CD4-positive, alpha-beta memory T cell (primary cell): ENCODE measurements around the gene DMKN. TPM values are rescaled to one million over a fixed set of nuclear protein-coding genes. Genes with fewer than 3 reads are reported as not detected.

ENCODE experiments used
- CTCF ChIA-PET: fragments of 350-600 bp; sonication (Branson Sonifier 250); formaldehyde crosslinking; loops from one replicate; lab custom pipeline; 2021; ENCODE audit warnings: inconsistent platforms; ENCODE audit not compliant: partially characterized antibody; lab: Charles Lee
- POLR2A ChIA-PET: fragments of 350-600 bp; sonication (Branson Sonifier 250); formaldehyde crosslinking; loops from one replicate; lab custom pipeline; 2021; ENCODE audit not compliant: partially characterized antibody; lab: Charles Lee
- DNase-seq, 5 donors: peaks; one replicate each; pipeline versions ENCODE4 v3.0.0 to v3.0.0-alpha.2; 2020 to 2022; ENCODE audit warnings: mixed read lengths in 1 of 5
- H3K27ac ChIP-seq: one replicate; pipeline ENCODE4 v1.7.0; 2013; ENCODE audit warnings: low read depth, low read length
- H3K27me3 ChIP-seq: 2 replicates; pipeline ENCODE4 v1.7.0; 2013; ENCODE audit warnings: mild to moderate bottlenecking, low read length, moderate library complexity; ENCODE audit not compliant: insufficient read depth
- H3K36me3 ChIP-seq: 2 replicates; pipeline ENCODE4 v1.7.0; 2013; ENCODE audit warnings: mild to moderate bottlenecking, low read length, moderate library complexity; ENCODE audit not compliant: insufficient read depth
- H3K4me1 ChIP-seq: 2 replicates; pipeline ENCODE4 v1.7.0; 2013; ENCODE audit warnings: mild to moderate bottlenecking, low read length, moderate library complexity; ENCODE audit not compliant: insufficient read depth
- H3K4me3 ChIP-seq, 2 donors: one replicate each; pipeline ENCODE4 v1.7.0; 2013; ENCODE audit warnings: low read length in 2 of 2, mild to moderate bottlenecking in 1 of 2
- H3K9me3 ChIP-seq, 2 donors: one replicate each; pipeline ENCODE4 v1.7.0; 2013; ENCODE audit warnings: low read length in 2 of 2, control low read depth in 1 of 2; ENCODE audit not compliant: control insufficient read depth in 1 of 2
- H3K27ac Mint-ChIP-seq, 7 donors: one replicate each; pipeline ENCODE4 v1.8.0; 2020 to 2021; ENCODE audit warnings: mixed read lengths in 7 of 7, mild to moderate bottlenecking in 6 of 7, inconsistent platforms in 3 of 7, moderate library complexity in 3 of 7
- H3K27me3 Mint-ChIP-seq, 2 donors: one replicate each; pipeline ENCODE4 v1.8.0; 2020 to 2021; ENCODE audit warnings: mixed read lengths in 2 of 2
- H3K36me3 Mint-ChIP-seq, 2 donors: one replicate each; pipeline ENCODE4 v1.8.0; 2020 to 2021; ENCODE audit warnings: mixed read lengths in 2 of 2, inconsistent platforms in 1 of 2, mild to moderate bottlenecking in 1 of 2
- H3K4me1 Mint-ChIP-seq, 4 donors: one replicate each; pipeline ENCODE4 v1.8.0; 2020 to 2021; ENCODE audit warnings: mixed read lengths in 4 of 4, mild to moderate bottlenecking in 1 of 4
- H3K4me3 Mint-ChIP-seq, 8 donors: one replicate each; pipeline ENCODE4 v1.8.0; 2020 to 2021; ENCODE audit warnings: mixed read lengths in 8 of 8, mild to moderate bottlenecking in 7 of 8, moderate library complexity in 6 of 8, inconsistent platforms in 3 of 8
- H3K9me3 Mint-ChIP-seq, 8 donors: one replicate each; pipeline ENCODE4 v1.8.0; 2020 to 2021; ENCODE audit warnings: mixed read lengths in 8 of 8, mild to moderate bottlenecking in 5 of 8, inconsistent platforms in 3 of 8, moderate library complexity in 1 of 8
- intact Hi-C: fragments of 100-400 bp; cut with micrococcal nuclease; formaldehyde crosslinking; loops from one replicate; pipeline ENCODE4 v1.15.1; 2023
- polyA plus RNA-seq, 2 donors: library from polyadenylated mRNA; unstranded; fragments of 300-500 nt; fragmentation: Illumina TruSeq; gene quantifications; one replicate each; pipeline ENCODE4 v1.2.3, GENCODE V29; 2021
- total RNA-seq, 2 experiments: library from RNA; stranded (reverse); gene quantifications; one replicate each; pipeline ENCODE4 v1.2.3, GENCODE V29; 2021

DMKN gene
- total and polyA plus RNA-seq, 4 experiments from 2014 or later: 0.89 to 1.4 (median 0.97) TPM; not detected in 1

DNA sequence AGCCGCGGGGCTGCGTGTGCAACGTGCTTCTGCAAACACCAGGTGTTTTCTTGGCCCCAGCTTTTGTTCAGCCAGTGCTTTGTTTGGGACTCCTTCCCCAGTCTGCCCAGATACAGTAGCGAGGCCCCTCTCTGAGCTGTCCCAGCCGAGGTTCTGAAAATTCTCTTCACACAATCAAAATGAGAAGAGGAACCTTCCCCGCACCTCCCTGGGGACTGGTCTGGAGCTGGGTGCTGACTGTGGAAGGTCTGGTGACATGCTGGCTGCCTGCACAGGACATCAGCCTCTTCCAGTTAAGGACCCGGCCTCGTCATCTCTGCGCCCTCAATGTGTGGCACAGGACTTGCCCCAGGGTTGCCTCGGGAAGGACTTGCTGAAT is 45.8 kb upstream of the DMKN start:
- peaks cover 12% of the 10 kb centered on the region for H3K4me1 ChIP-seq
- H3K27me3 ChIP-seq: peaks cover 5% of the 10 kb centered on the region
- no peaks in the 10 kb centered on the region for H3K9me3 ChIP-seq
- H3K4me3 Mint-ChIP-seq: peak overlapping the region in 3 of 8 donors; percentile 31 to 47 (median 32)
- intact Hi-C loops: no loop called here
- H3K4me3 ChIP-seq: no peak overlapping the region
- no peak overlapping the region for H3K27ac ChIP-seq
- CTCF ChIA-PET: no interaction called here
- POLR2A ChIA-PET: no interaction called here
- H3K9me3 Mint-ChIP-seq: peaks cover 0 to 4% (median 0%) of the 10 kb centered on the region in 8 donors
- no peaks in the 10 kb centered on the region for H3K36me3 Mint-ChIP-seq
- peaks cover 7 to 19% (median 12%) of the 10 kb centered on the region in 4 donors for H3K4me1 Mint-ChIP-seq
- no peaks in the 10 kb centered on the region for H3K36me3 ChIP-seq
- H3K27me3 Mint-ChIP-seq: peaks cover 29 to 30% of the 10 kb centered on the region in 2 donors
- H3K27ac Mint-ChIP-seq: no peak overlapping the region
- no peak for DNase-seq

DNA sequence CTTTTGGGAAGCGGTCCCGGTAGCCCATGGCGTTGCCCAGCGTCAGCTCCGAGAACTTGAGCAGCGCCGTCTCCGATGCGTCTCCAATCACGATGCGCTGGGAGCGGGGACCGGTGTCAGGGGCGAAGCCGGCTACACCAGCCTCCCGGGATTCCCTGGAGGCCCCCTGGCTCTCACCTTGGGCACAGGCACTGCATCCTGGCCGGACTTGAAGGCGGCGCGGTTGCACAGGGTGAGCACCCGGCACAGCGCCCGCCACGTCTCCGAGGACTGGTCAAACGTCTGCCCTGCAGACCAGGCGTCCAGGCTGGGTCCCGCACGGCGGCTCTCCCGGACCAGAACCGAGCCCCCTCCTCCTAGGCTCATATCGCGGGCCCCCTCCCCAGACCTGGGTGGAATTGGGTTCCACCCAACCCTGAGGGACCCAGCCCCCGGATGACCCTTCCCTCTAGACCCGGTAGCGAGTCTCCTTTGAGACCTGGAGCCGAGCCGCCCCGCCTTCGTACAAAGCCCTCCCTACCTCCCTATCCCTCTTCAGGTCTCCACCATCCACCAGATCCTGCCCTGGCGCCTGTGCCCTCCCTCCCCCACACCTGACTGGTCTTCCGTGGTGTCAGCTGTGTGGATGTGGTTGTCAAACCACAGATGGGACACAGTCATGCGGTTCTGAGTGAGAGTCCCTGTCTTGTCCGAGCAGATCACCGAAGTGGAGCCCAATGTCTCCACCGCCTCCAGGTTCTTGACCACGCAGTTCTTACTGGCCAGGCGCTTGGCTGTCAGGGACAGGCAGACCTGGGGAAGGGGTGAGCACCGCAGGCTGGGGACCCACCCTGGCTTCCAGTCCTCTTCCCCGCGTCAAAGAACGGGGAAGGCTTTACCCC is 45.2 kb upstream of the DMKN start:
- H3K9me3 ChIP-seq: no peaks in the 10 kb centered on the region
- Mint-ChIP-seq H3K36me3 (no peaks in the 10 kb centered on the region), H3K9me3 (peaks cover 0 to 4% (median 0%) of the 10 kb centered on the region in 8 donors), H3K27ac (no peak overlapping the region), H3K4me3 (peak overlapping the region in 6 of 8 donors; percentile 17 to 61 (median 30)), H3K4me1 (peaks cover 7 to 19% (median 12%) of the 10 kb centered on the region in 4 donors), H3K27me3 (peaks cover 27% of the 10 kb centered on the region in 2 donors)
- intact Hi-C loops: no loop called here
- POLR2A ChIA-PET: interaction anchor here (1.0 kb wide), 1 partner anchor 86 kb away, joined by 3 read pairs; no protein-coding TSS in a partner anchor
- H3K4me1 ChIP-seq: peaks cover 12% of the 10 kb centered on the region
- CTCF ChIA-PET: interaction anchor here (2.4 kb wide), 1 partner anchor 10 kb away, joined by 9 read pairs; no protein-coding TSS in a partner anchor
- DNase-seq: no peak
- H3K27me3 ChIP-seq: peaks cover 5% of the 10 kb centered on the region
- peak overlapping the region; percentile 29 to 32 for H3K4me3 ChIP-seq
- no peaks in the 10 kb centered on the region for H3K36me3 ChIP-seq
- H3K27ac ChIP-seq: no peak overlapping the region

DNA sequence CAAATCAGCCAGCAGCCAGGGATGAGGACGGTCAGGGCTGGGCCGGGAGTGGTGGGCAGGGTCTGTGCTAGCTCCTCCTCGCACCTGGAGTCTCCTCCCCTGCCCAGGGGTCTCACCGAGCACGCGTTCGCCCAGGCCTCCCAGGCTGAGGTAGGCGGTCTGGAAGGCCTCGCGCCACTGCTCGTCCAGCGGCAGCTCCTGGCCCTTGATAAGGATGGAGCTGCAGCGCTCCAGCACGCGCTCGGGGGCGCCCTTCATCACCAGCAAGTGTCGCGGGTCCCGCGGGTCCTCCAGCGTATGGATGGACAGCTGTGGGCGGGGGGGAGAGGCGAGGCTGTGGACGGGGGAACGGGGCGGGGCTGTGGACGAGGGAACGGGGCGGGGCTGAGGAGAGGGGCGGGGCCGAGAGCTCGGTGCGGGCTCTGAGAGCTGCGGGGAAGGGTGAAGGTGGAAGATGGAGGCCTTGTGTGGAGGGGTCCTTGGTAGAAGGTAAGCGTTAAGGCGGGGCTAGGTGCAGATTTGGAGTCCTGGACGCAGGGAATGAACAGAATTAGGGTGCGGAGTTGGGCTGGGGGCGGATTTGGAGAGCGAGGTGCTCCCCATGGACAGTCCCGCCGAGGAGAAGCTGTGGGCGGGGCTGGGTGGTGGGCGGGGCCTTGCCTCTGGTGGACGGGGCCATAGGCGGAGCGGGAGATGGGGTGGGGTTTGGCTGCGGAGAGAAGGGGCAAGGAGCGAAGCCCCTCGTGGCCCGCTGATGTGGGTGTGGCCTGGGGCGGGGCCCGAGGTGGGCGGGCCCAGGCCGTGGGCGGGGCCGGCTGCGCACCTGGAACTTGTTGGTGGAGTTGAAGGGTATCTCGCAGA is 44.3 kb upstream of the DMKN start:
- Mint-ChIP-seq H3K36me3 (no peaks in the 10 kb centered on the region), H3K27ac (peak overlapping the region in 2 of 7 donors; percentile 51 to 68), H3K27me3 (peaks cover 23 to 26% of the 10 kb centered on the region in 2 donors), H3K4me3 (peak overlapping the region; percentile 76 to 88 (median 80)), H3K4me1 (peaks cover 7 to 19% (median 12%) of the 10 kb centered on the region in 4 donors), H3K9me3 (peaks cover 0 to 4% (median 0%) of the 10 kb centered on the region in 8 donors)
- intact Hi-C loops: no loop called here
- CTCF ChIA-PET: interaction anchor here (2.4 kb wide), 1 partner anchor 9 kb away, joined by 9 read pairs; no protein-coding TSS in a partner anchor
- Histone ChIP-seq H3K9me3 (no peaks in the 10 kb centered on the region), H3K4me1 (peaks cover 12% of the 10 kb centered on the region), H3K36me3 (no peaks in the 10 kb centered on the region), H3K27me3 (peaks cover 5% of the 10 kb centered on the region), H3K4me3 (peak overlapping the region; percentile 29 to 32), H3K27ac (no peak overlapping the region)
- POLR2A ChIA-PET: interaction anchor here (1.0 kb wide), 1 partner anchor 87 kb away, joined by 3 read pairs; no protein-coding TSS in a partner anchor
- peak; percentile 16 to 54 (median 28) for DNase-seq

DNA sequence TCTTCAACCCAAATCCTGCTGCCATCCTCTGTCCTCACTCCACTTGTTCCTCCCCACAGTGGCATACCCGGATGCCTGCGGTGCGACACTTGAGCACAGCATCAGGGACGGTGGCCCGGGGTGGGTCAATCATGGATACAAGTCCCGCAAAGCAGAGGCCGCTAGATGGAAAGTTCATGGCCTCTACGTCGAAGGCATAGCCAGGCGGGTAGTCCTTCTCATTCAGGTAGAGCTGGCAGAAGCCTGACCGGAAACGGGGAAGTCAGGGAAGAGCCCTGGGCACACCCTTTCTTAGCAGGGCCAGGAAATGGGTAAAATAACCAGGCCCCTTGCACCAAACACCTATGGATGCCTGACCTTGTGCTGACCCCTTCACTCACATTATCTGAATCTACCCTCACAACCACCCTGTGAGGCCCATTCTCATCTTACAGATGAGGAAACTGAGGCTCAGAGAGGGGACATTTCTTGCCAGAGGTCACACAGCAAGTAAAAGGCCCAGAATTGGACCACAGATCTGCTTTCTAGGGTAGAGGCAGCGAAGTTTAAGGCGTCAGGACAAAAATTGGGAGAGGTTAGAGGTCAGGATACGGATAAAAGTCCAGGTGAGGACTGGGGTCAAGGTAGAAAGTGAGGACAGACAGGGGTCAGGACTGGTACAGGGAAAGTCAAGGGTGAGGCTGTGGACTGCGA is 43.5 kb upstream of the DMKN start:
- Histone ChIP-seq H3K4me1 (peaks cover 12% of the 10 kb centered on the region), H3K9me3 (no peaks in the 10 kb centered on the region), H3K4me3 (no peak overlapping the region), H3K27ac (no peak overlapping the region), H3K36me3 (no peaks in the 10 kb centered on the region), H3K27me3 (peaks cover 5% of the 10 kb centered on the region)
- Mint-ChIP-seq H3K27ac (no peak overlapping the region), H3K36me3 (no peaks in the 10 kb centered on the region), H3K4me1 (peaks cover 7 to 19% (median 12%) of the 10 kb centered on the region in 4 donors), H3K27me3 (peaks cover 18 to 22% of the 10 kb centered on the region in 2 donors), H3K9me3 (peaks cover 0 to 2% (median 0%) of the 10 kb centered on the region in 8 donors), H3K4me3 (peak overlapping the region; percentile 49 to 82 (median 71))
- DNase-seq: no peak
- ChIA-PET POLR2A (interaction anchor here (1.0 kb wide), 1 partner anchor 88 kb away, joined by 3 read pairs; no protein-coding TSS in a partner anchor), CTCF (interaction anchor here (1.5 to 2.4 kb wide), 2 partner anchors 8 to 135 kb away, joined by 3 to 9 read pairs; no protein-coding TSS in a partner anchor)
- intact Hi-C loops: no loop called here

DNA sequence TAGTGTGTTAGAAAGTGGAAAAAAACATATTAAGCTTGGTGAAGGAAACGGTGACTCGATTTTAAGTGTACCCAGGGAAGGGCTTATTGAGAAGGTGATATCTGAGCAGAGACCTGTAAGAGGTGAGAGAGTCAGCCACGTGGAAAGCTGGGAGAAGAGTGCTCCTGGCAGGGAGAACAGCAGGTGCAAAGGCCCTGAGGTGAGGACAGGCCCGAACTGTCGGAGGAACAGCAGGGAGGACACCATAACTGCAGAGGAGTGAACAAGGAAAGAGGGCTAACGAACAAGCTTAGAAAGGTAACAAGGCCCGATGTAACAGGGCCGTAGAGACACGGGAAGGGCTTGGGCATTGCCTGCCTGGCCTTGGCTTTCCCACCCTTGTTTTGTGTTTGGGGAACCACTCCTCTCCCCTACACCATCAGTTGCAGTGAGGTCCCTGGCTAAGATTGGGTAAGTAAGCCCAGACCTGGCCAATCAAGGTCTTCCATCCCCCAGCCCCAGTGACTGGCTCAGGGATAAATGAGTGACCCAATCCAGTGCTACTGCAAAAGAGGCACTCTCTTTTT is 42.7 kb upstream of the DMKN start:
- Mint-ChIP-seq H3K9me3 (peaks cover 0 to 2% (median 0%) of the 10 kb centered on the region in 8 donors), H3K4me3 (peak overlapping the region in 3 of 8 donors; percentile 5 to 43 (median 13)), H3K36me3 (no peaks in the 10 kb centered on the region), H3K27me3 (peaks cover 13 to 17% of the 10 kb centered on the region in 2 donors), H3K27ac (no peak overlapping the region), H3K4me1 (peaks cover 7 to 19% (median 12%) of the 10 kb centered on the region in 4 donors)
- POLR2A ChIA-PET: no interaction called here
- Histone ChIP-seq H3K4me3 (no peak overlapping the region), H3K36me3 (no peaks in the 10 kb centered on the region), H3K9me3 (no peaks in the 10 kb centered on the region), H3K27ac (no peak overlapping the region), H3K27me3 (peaks cover 5% of the 10 kb centered on the region), H3K4me1 (peaks cover 12% of the 10 kb centered on the region)
- intact Hi-C loops: no loop called here
- CTCF ChIA-PET: interaction anchor here (1.5 to 2.4 kb wide), 2 partner anchors 7 to 136 kb away, joined by 3 to 9 read pairs; no protein-coding TSS in a partner anchor
- DNase-seq: no peak

DNA sequence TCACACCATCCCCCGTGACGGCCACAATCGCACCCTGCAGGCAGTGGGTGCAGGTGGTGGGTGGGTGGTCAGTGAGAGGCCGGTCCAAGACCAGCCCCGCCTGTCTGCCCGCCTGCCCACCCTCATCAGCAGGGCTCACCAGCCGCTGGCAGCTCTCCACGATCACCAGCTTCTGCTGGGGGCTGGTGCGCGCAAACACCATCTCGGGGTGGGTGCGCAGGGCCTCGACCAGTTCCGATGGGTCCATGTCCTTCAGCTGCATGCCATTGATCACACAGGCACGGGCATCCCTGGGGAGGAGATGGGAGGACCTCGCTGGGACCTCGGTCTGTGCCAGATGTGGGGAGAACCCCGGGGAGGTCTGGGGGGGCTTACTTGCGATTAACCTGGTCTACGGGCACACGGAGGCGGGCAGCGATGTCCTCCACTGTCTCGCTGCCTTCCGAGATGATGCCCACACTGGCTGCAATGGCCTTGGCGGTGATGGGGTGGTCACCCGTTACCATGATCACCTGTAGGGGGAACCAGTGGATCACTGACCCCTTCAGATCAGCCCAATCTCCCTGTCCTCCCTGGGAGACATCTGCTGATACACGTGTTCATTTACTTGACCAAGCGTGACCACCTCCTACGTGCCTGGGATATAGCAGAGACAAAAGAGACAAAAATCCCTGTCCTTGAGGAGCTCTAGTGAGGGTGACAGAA is 42.0 kb upstream of the DMKN start:
- DNase-seq: no peak
- Histone ChIP-seq H3K4me1 (peaks cover 12% of the 10 kb centered on the region), H3K27ac (no peak overlapping the region), H3K4me3 (no peak overlapping the region), H3K27me3 (peaks cover 5% of the 10 kb centered on the region), H3K36me3 (no peaks in the 10 kb centered on the region), H3K9me3 (no peaks in the 10 kb centered on the region)
- ChIA-PET POLR2A (no interaction called here), CTCF (interaction anchor here (1.5 kb wide), 1 partner anchor 137 kb away, joined by 3 read pairs; no protein-coding TSS in a partner anchor)
- Mint-ChIP-seq H3K27me3 (peaks cover 10 to 12% of the 10 kb centered on the region in 2 donors), H3K9me3 (peaks cover 0 to 2% (median 0%) of the 10 kb centered on the region in 8 donors), H3K27ac (no peak overlapping the region), H3K36me3 (no peaks in the 10 kb centered on the region), H3K4me3 (peak overlapping the region in 2 of 8 donors; percentile 5 to 43), H3K4me1 (peaks cover 7 to 19% (median 12%) of the 10 kb centered on the region in 4 donors)
- intact Hi-C loops: no loop called here
